HG03045 (cell line): Measurements from ENCODE around the gene EPC1.
A peak's percentile ranks its signal among the peaks of the same experiment; 100 is the strongest.
"Not testable (repeated sequence)": the region's sequence is repeated elsewhere in the genome, so short reads cannot be mapped to it uniquely, and the experiment has no call there.

ENCODE experiments used
- ATAC-seq: cut with Tn5 transposase; IDR thresholded peaks from one replicate; pipeline ENCODE4 v1.9.1; 2021; ENCODE audit warnings: mild to moderate bottlenecking, moderate library complexity; ENCODE audit not compliant: unreplicated experiment

The EPC1 gene, protein sequence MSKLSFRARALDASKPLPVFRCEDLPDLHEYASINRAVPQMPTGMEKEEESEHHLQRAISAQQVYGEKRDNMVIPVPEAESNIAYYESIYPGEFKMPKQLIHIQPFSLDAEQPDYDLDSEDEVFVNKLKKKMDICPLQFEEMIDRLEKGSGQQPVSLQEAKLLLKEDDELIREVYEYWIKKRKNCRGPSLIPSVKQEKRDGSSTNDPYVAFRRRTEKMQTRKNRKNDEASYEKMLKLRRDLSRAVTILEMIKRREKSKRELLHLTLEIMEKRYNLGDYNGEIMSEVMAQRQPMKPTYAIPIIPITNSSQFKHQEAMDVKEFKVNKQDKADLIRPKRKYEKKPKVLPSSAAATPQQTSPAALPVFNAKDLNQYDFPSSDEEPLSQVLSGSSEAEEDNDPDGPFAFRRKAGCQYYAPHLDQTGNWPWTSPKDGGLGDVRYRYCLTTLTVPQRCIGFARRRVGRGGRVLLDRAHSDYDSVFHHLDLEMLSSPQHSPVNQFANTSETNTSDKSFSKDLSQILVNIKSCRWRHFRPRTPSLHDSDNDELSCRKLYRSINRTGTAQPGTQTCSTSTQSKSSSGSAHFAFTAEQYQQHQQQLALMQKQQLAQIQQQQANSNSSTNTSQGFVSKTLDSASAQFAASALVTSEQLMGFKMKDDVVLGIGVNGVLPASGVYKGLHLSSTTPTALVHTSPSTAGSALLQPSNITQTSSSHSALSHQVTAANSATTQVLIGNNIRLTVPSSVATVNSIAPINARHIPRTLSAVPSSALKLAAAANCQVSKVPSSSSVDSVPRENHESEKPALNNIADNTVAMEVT

GRCh38 chr10:32346551-32347362 is at the start of gene EPC1:
EPC1 (minus strand) TSS chr10:32347158; CDS start chr10:32346915, 243 bp downstream.
- peak; percentile 66 for ATAC-seq

- ATAC-seq, result no peak
These were observed 47.0 kb upstream of the EPC1 start for GRCh38 chr10:32393911-32394310.

DNA sequence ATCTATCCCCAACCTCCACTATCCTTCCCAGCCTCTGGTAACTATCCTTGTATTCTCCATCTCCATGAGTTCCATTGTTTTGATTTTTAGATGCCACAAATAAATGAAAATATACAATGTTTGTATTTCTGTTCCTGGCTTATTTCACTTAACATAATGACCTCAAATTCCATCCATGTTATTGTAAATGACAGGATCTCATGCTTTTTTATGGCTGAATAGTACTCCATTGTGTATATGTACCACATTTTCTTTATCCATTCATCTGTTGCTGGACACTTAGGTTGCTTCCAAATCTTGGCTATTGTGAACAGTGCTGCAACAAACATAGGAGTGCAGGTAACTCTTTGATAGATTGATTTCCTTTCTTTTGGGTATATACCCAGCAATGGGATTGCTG is 45.3 kb upstream of the EPC1 start:
- not testable (repeated sequence) for ATAC-seq

DNA sequence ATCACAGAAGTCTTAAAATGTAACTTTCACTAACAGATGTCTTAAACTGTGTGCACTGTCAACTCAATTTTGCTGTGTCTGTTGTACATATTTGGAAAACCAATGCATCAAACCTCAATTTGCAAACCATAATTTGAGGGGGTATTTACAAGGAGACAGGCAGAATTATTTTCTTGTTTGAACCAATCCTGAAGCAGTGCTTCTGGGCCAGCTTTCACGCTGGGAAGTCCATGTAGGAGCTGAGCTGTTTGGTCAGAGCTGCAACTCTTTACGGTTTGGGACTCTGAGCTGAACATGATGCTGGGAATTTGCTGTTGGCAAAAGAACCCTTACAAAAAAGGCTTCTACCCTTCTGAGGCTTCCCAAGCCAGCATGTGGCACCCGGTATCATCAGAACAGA is 43.2 kb upstream of the EPC1 start:
- no peak for ATAC-seq

DNA sequence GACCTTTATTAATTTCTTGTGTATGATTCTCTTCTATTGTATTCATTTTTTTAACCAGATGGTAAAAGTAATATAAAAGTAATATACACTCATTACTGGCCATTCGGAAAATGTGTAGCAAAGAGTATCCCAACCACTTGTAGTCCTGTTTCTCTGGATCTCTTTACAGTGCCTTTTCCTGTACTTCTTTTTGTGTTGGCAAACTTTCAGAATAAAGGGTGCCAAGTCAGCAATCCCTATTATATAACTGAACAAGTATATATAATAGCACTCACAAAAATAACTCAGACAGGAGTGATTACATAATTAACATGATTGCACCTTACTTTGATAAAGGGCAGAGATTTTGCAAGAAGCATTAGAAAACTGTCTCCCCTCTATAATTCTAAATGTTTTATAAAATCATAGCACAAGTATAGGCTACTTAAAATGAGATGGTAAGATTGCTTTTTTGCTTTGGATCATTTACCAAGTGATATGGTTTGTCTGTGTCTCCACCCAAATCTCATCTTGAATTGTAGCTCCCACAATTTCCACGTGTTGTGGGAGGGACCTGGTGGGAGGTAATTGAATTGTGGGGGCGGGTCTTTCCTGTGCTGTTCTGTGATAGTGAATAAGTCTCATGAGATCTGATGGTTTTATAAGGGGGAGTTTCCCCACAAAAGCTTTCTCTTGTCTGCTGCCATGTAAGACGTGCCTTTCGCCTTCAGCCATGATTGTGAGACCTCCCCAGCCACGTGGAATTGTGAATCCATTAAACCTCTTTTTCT is 41.5 kb upstream of the EPC1 start:
- no peak for ATAC-seq

GRCh38 chr10:32386623-32387260 is 39.8 kb upstream of the EPC1 start:
- ATAC-seq, result no peak

GRCh38 chr10:32384171-32384570 is 37.2 kb upstream of the EPC1 start:
- no peak for ATAC-seq

- ATAC-seq, result no peak
These were observed 34.2 kb upstream of the EPC1 start for GRCh38 chr10:32381165-32381564.

- no peak for ATAC-seq
These were observed 33.1 kb upstream of the EPC1 start for GRCh38 chr10:32379950-32380551.

- no peak for ATAC-seq
These were observed 32.5 kb upstream of the EPC1 start for GRCh38 chr10:32379318-32379949.

DNA sequence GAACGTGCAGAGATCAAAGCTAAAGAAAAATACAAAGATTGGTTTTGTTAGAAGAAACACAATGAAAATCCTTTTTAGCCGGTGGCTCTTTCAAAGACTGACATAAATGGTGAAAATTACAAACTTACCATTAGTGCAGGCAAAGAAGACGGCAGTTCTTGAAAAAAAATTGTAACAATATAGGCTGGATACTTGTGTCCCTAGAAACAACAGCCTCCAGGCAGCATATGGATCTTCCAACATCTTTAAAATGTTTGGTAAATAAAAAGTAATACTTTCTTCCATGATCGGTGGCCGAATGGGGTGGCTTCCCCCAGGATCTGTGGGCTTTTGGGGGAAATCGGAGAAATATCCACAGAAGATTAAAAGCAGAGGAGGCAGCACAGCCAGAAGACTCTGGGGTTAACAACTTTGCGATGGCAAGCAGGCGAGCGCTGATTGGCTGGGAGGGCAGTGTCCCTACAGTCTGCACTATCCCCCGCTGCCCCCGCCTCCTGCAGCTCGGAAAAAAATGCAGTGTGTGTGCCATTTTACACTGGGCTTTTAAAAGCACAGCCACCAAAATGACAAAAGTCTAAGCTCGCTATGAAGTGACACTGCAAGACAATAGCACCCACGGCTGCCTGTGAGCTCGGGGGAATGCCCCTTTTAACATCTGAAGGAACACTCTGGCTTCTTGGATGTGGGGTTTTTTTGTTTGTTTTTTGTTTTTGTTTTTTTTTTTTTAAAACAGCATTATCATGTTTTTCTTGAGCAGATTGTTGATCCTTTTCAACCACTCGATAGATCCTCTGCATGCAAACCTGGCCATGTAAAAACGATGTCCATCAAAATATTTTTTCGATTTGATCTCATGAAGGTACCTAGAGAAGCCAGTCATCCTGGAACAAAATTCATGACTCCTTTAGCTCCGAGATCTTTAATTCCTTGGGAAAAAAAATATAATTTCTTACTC is 31.7 kb upstream of the EPC1 start:
- peak; percentile 99 for ATAC-seq

DNA sequence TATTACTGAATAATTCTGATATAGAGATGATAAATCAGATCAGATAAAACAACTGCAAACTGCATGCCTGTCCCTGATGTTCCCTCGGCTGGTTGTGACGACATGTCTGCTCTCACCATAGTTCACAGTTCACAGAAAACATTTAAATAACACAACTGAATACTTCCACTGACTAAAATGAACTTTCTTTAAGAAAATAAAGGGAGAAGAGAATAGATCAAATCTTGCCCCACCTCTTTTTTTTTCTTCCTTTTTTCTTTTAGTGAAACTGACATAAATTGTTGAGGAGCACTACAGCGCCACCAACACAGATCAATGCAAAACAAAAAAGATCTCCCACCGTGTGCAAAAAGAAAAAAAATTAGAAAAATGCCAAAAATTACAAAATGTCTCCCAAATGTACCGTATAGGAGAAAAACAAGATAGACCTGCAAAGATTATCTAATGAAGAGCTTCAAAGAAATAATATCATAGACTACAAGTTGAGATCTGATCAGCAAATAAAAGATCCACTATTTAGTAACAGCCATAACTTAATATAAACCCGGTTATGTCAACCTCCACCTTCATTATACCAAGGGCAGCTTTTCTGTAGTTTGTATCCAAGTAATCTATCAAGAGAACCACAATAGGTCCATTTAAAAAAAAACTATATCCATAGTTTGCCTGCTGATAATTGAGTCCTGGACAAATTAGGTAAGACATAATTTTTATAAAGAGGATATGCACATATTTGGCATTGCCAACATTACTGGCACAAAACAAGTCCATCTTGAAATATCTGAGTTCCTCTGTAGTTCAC is 30.7 kb upstream of the EPC1 start:
- ATAC-seq, result peak; percentile 31

- ATAC-seq, result no peak
These were observed 29.8 kb upstream of the EPC1 start for GRCh38 chr10:32376771-32377170.

DNA sequence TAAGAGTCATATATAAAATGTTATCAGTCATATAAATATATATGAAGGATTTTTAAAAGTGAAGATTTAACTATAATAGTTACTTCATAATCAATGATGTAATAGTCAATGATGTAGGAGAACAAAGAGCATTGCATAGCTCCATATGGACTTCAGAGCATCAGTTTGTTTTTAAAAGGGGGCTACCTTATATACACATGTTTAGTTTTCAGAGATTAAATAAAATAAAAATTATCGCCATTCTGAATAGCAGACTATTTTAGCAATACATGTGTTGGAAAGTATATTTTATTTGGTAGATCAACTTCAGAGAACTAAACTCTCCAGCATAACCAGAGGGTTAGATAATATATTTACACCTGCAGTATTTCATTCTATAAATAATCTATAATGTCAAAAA is 29.1 kb upstream of the EPC1 start:
- no peak for ATAC-seq

DNA sequence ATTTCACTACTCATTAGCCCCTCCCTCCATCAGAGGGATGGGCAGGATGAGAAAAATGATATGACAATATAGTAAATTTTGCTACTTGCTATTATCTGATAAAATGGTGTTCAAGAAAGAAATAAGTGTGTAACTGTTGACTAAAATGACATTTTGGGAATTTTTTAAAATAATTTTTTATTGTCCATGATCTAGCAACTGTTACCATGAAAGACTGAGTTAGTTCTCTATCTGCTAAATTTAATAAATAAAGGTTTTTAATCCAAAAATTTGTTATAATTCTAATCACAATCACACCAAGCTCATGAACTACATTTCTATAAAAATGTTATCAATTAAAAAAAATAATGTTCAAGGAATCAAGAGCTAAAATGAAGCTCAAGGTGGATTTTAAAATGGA is 28.7 kb upstream of the EPC1 start:
- no peak for ATAC-seq

DNA sequence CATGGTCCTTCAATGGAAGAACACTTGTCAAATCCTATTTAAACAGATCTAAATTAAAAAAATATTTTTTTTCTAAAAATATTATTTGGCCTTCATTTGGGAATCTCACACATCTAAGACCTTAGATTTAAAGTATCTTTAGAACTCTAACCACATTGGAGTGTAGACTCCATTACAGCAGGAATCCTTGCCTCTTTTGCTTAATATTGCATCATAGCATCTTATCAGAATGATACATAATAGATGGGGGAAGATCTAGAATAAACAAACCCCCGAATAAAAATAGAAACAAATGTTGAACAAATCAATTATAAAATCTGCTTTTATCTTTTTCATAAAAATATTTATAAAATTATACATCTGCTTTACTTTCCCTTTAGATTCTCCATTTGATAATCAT is 27.6 kb upstream of the EPC1 start:
- ATAC-seq, result no peak

GRCh38 chr10:32373496-32373895 is 26.5 kb upstream of the EPC1 start:
- no peak for ATAC-seq
